ENCODE measurements around the gene POLR2H. TPM values are rescaled to one million over a fixed set of nuclear protein-coding genes. Genes with fewer than 3 reads are reported as not detected.

Gene POLR2H
- total RNA-seq, 1 donor: 70.1 TPM

- DNase-seq (ENCODE audit: low read depth): no peak
- no peak for TF ChIP-seq CTCF (IDR thresholded peaks at IDR 0.05; ENCODE audit: insufficient read depth, low read length)
- H3K4me3 ChIP-seq (ENCODE audit: low read depth, low read length): no peak overlapping the region
Measured at GRCh38 chr3:184391266-184391665, 29.8 kb downstream of the POLR2H start.

GRCh38 chr3:184395320-184395660 lies 33.8 kb downstream of the POLR2H start:
- no peak overlapping the region for H3K4me3 ChIP-seq (ENCODE audit: low read depth, low read length)
- DNase-seq (ENCODE audit: low read depth): no peak
- no peak for TF ChIP-seq CTCF (IDR thresholded peaks at IDR 0.05; ENCODE audit: insufficient read depth, low read length)

- no peak for TF ChIP-seq CTCF (IDR thresholded peaks at IDR 0.05; ENCODE audit: insufficient read depth, low read length)
- peak; percentile 95 for DNase-seq (ENCODE audit: low read depth)
- no peak overlapping the region for H3K4me3 ChIP-seq (ENCODE audit: low read depth, low read length)
Measured at GRCh38 chr3:184399410-184399809, 37.9 kb downstream of the POLR2H start.

- DNase-seq (ENCODE audit: low read depth): no peak
- H3K4me3 ChIP-seq (ENCODE audit: low read depth, low read length): no peak overlapping the region
Measured at GRCh38 chr3:184405075-184406030, 43.8 kb downstream of the POLR2H start.

GRCh38 chr3:184409331-184409926 lies 47.9 kb downstream of the POLR2H start:
- no peak for DNase-seq (ENCODE audit: low read depth)
- no peak for TF ChIP-seq CTCF (IDR thresholded peaks at IDR 0.05; ENCODE audit: insufficient read depth, low read length)

More at GRCh38 chr3:184405075-184406030, 43.8 kb downstream of the POLR2H start:
- no peak for TF ChIP-seq CTCF (IDR thresholded peaks at IDR 0.05; ENCODE audit: insufficient read depth, low read length)

GRCh38 chr3:184409946-184410500 lies 48.5 kb downstream of the POLR2H start:
- no peak for TF ChIP-seq CTCF (IDR thresholded peaks at IDR 0.05; ENCODE audit: insufficient read depth, low read length)
- no peak overlapping the region for H3K4me3 ChIP-seq (ENCODE audit: low read depth, low read length)

More at GRCh38 chr3:184409331-184409926, 47.9 kb downstream of the POLR2H start:
- H3K4me3 ChIP-seq (ENCODE audit: low read depth, low read length): no peak overlapping the region

More at GRCh38 chr3:184409946-184410500, 48.5 kb downstream of the POLR2H start:
- no peak for DNase-seq (ENCODE audit: low read depth)

Data from fibroblast of the aortic adventitia (primary cell).